Ascending aorta (tissue), 2 donors: Measurements from ENCODE around the gene CSF2RB. TPM values are rescaled to one million over a fixed set of nuclear protein-coding genes. Genes with fewer than 3 reads are reported as not detected.

Source experiments
- DNase-seq, 2 donors: peaks; one replicate each; pipeline ENCODE4 v3.0.0-alpha.2; 2019; ENCODE audit warnings: low spot score in 2 of 2
- H3K27ac ChIP-seq, 2 donors: fragments of 200-600 bp; sonication (generic); one replicate each; pipeline ENCODE4 v1.5.1; 2016 to 2017; ENCODE audit warnings: mild to moderate bottlenecking in 1 of 2
- H3K27me3 ChIP-seq: fragments of 200-600 bp; sonication (generic); one replicate; pipeline ENCODE4 v1.5.1; 2017
- H3K36me3 ChIP-seq, 2 donors: fragments of 200-600 bp; sonication (generic); one replicate each; pipeline ENCODE4 v1.5.1; 2016
- H3K4me1 ChIP-seq, 2 donors: fragments of 200-600 bp; sonication (generic); one replicate each; pipeline ENCODE4 v1.5.1; 2016 to 2017; ENCODE audit warnings: mild to moderate bottlenecking in 1 of 2
- H3K4me3 ChIP-seq, 2 donors: fragments of 200-600 bp; sonication (generic); one replicate each; pipeline ENCODE4 v1.5.1; 2016 to 2017; ENCODE audit warnings: mild to moderate bottlenecking in 1 of 2
- H3K9me3 ChIP-seq, 2 donors: fragments of 200-600 bp; sonication (generic); one replicate each; pipeline ENCODE4 v1.5.1; 2016
- intact Hi-C: fragments of 100-400 bp; cut with DNase I; formaldehyde crosslinking; loops from one replicate; pipeline ENCODE4 v1.15.1; 2023
- total RNA-seq: library from RNA; depleted of rRNA; stranded (reverse); fragments of >200 nt; gene quantifications from one replicate; pipeline ENCODE4 v1.1.0, GENCODE V29; 2016
- TF ChIP-seq, protein P1 (sequence below), 3 experiments: fragments of 200-600 bp in 2 of 3; fragments of 450-650 bp in 1 of 3; sonication (generic) in 2 of 3; IDR thresholded peaks; one replicate each; pipeline ENCODE4 v1.5.1; 2016 to 2019; ENCODE audit warnings: antibody characterized with exemption in 3 of 3, mild to moderate bottlenecking in 1 of 3, moderate library complexity in 1 of 3

The CSF2RB gene
- total RNA-seq, 1 donor from 2014 or later, result 6.0 TPM

- intact Hi-C loops, result no loop called here
- H3K27me3 ChIP-seq, result no peaks in the 10 kb centered on the region
These were observed 16.9 kb downstream of the CSF2RB start for GRCh38 chr22:36930041-36930935.

DNA sequence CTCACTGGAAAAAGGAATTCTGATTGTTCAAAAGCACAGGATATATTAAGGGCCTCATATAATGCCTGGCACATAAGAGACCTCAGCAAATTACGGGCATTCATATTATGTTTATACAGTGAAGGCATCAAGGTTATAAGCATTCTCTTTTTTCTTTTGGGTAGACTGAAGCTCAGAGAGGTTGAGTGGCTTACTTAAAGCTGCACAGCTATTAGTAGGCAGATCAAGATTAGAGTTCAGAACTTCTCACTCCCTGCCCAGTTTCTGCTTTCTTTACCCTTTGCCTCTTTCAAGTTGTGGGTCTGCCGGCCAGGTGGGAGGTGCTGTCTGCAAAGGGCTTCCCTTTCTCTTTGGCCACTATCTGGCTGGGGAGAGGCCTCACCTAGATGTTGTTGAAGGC is 18.0 kb downstream of the CSF2RB start:
- Histone ChIP-seq H3K27me3 (no peaks in the 10 kb centered on the region), H3K4me1 (no peaks in the 10 kb centered on the region), H3K4me3 (no peak overlapping the region), H3K27ac (no peak overlapping the region), H3K36me3 (no peaks in the 10 kb centered on the region), H3K9me3 (no peaks in the 10 kb centered on the region)
- intact Hi-C loops, result no loop called here
- DNase-seq, result no peak
- TF ChIP-seq, protein P1, sequence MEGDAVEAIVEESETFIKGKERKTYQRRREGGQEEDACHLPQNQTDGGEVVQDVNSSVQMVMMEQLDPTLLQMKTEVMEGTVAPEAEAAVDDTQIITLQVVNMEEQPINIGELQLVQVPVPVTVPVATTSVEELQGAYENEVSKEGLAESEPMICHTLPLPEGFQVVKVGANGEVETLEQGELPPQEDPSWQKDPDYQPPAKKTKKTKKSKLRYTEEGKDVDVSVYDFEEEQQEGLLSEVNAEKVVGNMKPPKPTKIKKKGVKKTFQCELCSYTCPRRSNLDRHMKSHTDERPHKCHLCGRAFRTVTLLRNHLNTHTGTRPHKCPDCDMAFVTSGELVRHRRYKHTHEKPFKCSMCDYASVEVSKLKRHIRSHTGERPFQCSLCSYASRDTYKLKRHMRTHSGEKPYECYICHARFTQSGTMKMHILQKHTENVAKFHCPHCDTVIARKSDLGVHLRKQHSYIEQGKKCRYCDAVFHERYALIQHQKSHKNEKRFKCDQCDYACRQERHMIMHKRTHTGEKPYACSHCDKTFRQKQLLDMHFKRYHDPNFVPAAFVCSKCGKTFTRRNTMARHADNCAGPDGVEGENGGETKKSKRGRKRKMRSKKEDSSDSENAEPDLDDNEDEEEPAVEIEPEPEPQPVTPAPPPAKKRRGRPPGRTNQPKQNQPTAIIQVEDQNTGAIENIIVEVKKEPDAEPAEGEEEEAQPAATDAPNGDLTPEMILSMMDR (IDR thresholded peaks at IDR 0.05), result no peak

More at GRCh38 chr22:36930041-36930935, 16.9 kb downstream of the CSF2RB start:
- Histone ChIP-seq H3K4me1 (no peaks in the 10 kb centered on the region), H3K36me3 (no peaks in the 10 kb centered on the region), H3K27ac (no peak overlapping the region), H3K4me3 (no peak overlapping the region), H3K9me3 (no peaks in the 10 kb centered on the region)
- TF ChIP-seq, protein P1 (IDR thresholded peaks at IDR 0.05), result no peak
- no peak for DNase-seq

DNA sequence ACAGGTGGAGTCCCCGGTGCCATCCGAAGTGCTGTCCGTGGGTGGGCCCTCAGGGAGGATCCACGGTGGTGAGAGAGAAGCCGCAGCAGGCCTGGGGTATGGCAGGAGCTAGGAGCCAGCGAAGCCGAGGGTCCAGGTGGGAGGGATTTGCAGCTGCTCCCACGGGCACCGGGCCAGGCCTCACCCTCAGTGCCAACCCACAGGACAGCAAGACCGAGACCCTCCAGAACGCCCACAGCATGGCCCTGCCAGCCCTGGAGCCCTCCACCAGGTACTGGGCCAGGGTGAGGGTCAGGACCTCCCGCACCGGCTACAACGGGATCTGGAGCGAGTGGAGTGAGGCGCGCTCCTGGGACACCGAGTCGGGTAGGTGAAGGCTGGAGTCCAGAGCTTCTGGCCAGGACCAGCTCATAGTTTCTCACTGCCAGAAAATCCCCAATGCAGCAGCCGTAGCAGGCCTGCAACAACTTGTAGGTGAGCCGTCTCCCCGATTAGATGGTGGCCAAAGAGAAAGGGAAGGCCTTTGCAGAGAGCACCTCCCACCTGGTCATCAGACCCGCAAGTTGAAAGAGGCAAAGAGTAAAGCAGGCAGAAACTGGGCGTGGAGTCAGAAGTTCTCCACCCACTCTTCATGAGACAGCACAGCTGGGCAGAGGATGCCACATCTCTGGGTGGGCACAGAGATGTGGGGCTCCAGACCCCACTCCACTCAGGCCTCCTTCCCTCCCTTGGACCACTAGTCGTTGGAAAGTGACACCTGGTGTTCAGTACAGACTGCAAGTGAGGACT is 20.4 kb downstream of the CSF2RB start:
- H3K4me3 ChIP-seq, result no peak overlapping the region
- no peak for DNase-seq
- no peaks in the 10 kb centered on the region for H3K4me1 ChIP-seq
- H3K36me3 ChIP-seq, result no peaks in the 10 kb centered on the region
- no peaks in the 10 kb centered on the region for H3K27me3 ChIP-seq
- no peaks in the 10 kb centered on the region for H3K9me3 ChIP-seq
- H3K27ac ChIP-seq, result no peak overlapping the region
- intact Hi-C loops, result no loop called here
- TF ChIP-seq, protein P1 (IDR thresholded peaks at IDR 0.05), result no peak

DNA sequence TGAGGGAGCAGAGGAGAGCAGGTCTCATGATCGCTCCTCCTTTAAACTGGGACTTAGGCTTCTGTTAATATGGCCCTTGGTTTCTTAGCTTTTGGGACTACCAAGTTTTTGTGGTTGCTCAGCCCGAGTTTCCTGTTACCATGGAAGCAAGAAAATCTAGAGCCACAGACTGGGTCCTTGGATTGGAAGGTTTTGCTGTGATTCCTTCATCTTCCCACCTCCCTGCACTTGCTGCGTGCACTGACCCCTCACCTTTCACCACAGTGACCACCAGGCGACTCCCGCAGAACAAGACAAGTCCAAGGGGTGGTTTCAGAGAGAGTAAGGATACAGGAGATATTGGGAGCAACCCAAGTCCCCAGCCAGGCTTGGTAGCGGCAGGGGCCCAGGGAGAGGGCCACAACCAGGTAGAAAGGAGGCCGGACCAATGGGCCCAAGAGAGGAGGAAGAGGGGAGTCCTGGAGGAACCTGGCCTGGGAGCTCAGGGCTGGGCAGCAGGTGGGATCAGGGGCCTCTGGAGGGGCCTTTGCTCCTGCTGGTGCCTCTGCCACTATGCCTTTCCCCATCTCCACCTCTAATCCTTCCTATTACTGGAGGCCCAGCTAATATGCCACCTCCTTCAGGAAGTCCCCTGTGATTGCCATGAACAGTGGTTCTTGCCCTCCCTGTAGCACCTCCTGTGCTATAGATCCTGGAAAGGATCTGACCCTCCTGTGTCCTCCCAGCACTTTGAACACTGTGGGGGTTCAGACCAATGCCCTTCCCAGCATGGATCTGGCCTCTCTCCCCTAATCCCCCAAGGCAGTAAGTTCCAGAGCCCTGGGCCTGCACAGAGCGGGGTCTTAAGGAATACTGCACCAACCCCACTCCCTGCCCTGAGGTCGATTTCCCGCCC is 21.2 kb downstream of the CSF2RB start:
- H3K27ac ChIP-seq, result no peak overlapping the region
- H3K4me3 ChIP-seq, result no peak overlapping the region
- no peaks in the 10 kb centered on the region for H3K9me3 ChIP-seq
- TF ChIP-seq, protein P1 (IDR thresholded peaks at IDR 0.05), result no peak
- no peaks in the 10 kb centered on the region for H3K27me3 ChIP-seq
- no peaks in the 10 kb centered on the region for H3K4me1 ChIP-seq
- intact Hi-C loops, result no loop called here
- H3K36me3 ChIP-seq, result no peaks in the 10 kb centered on the region
- DNase-seq, result no peak

DNA sequence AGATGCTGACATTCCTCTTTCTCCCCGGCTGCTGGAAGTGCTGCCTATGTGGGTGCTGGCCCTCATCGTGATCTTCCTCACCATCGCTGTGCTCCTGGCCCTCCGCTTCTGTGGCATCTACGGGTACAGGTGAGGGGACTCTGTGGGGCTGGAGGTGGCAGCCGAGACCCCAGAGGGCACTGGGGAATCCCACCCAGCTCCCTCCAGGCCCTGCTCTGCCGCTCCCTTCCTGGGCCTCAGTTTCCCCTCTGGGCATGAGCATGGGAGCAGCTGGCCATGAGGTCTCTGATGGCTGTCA is 21.8 kb downstream of the CSF2RB start:
- H3K36me3 ChIP-seq, result no peaks in the 10 kb centered on the region
- intact Hi-C loops, result no loop called here
- DNase-seq, result no peak
- no peak overlapping the region for H3K4me3 ChIP-seq
- TF ChIP-seq, protein P1 (IDR thresholded peaks at IDR 0.05), result no peak
- no peaks in the 10 kb centered on the region for H3K27me3 ChIP-seq
- no peaks in the 10 kb centered on the region for H3K4me1 ChIP-seq
- no peaks in the 10 kb centered on the region for H3K9me3 ChIP-seq
- H3K27ac ChIP-seq, result no peak overlapping the region
